Stomach (tissue), 9 donors: ENCODE measurements around the gene CD69. TPM values are rescaled to one million over a fixed set of nuclear protein-coding genes. Genes with fewer than 3 reads are reported as not detected.

Source experiments
- DNase-seq, 2 donors: peaks; one replicate each; pipeline versions ENCODE4 v3.0.0 to v3.0.0-alpha.2; 2013 to 2019
- H3K27ac ChIP-seq, 5 donors: fragments of 200-600 bp in 4 of 5; sonication (generic) in 4 of 5; one replicate each; pipeline ENCODE4 v1.5.1; 2013 to 2019; ENCODE audit warnings: mild to moderate bottlenecking in 1 of 5, moderate library complexity in 1 of 5
- H3K27me3 ChIP-seq, 3 donors: fragments of 200-600 bp; sonication (generic); one replicate each; pipeline ENCODE4 v1.5.1; 2017 to 2019; ENCODE audit warnings: mixed run types in 1 of 3
- H3K36me3 ChIP-seq, 4 donors: fragments of 200-600 bp; sonication (generic); 1 replicate in 3 of 4; 2 replicates in 1 of 4; pipeline ENCODE4 v1.5.1; 2016 to 2019
- H3K4me1 ChIP-seq, 4 donors: fragments of 200-600 bp; sonication (generic); one replicate each; pipeline ENCODE4 v1.5.1; 2016 to 2019
- H3K4me3 ChIP-seq, 4 donors: fragments of 200-600 bp; sonication (generic) in 3 of 4; one replicate each; pipeline ENCODE4 v1.5.1; 2016 to 2019; ENCODE audit warnings: mild to moderate bottlenecking in 1 of 4
- H3K9me3 ChIP-seq, 4 donors: fragments of 200-600 bp; sonication (generic); one replicate each; pipeline ENCODE4 v1.5.1; 2016 to 2019
- EP300 ChIP-seq: sonication (generic); formaldehyde crosslinking; IDR thresholded peaks from one replicate; pipeline ENCODE4 v1.6.1; 2017; ENCODE audit warnings: antibody characterized with exemption
- POLR2A ChIP-seq, 4 donors: fragments of 450-650 bp; IDR thresholded peaks; one replicate each; pipeline ENCODE4 v1.6.1; 2016; ENCODE audit warnings: antibody characterized with exemption in 4 of 4, control low read depth in 2 of 4, mild to moderate bottlenecking in 1 of 4, moderate library complexity in 1 of 4
- POLR2AphosphoS5 ChIP-seq, 3 donors: sonication (generic); formaldehyde crosslinking; IDR thresholded peaks; one replicate each; pipeline ENCODE4 v1.6.1; 2016; ENCODE audit warnings: antibody characterized with exemption in 3 of 3
- WGBS, 5 donors: extraction: QIAGEN DNeasy Blood & Tissue Kit in 3 of 5; methylation state at CpG; one replicate each; pipeline versions ENCODE4 v1.1.5 to v1.1.7; 2013 to 2018; 5-methylcytosine and 5-hydroxymethylcytosine counted together
- intact Hi-C: fragments of 100-400 bp; cut with DNase I; formaldehyde crosslinking; loops from one replicate; pipeline ENCODE4 v1.15.1; 2023; ENCODE audit warnings: low total_unique reads
- polyA plus RNA-seq, 3 donors: library from polyadenylated mRNA; stranded (reverse); fragments of 200-250 nt; gene quantifications; one replicate each; pipeline ENCODE4 v1.2.3, GENCODE V29; 2013
- total RNA-seq, 5 donors: library from RNA; depleted of rRNA; stranded (reverse); fragments of >200 nt; gene quantifications; one replicate each; pipeline versions ENCODE4 v1.1.0 to v1.2.3, GENCODE V29; 2014 to 2016
- TF ChIP-seq, protein P1 (sequence below), 7 experiments: fragments of 450-650 bp in 4 of 7; fragments of 200-600 bp in 3 of 7; sonication (generic) in 3 of 7; IDR thresholded peaks; one replicate each; pipeline ENCODE4 v1.5.1; 2016 to 2019; ENCODE audit warnings: antibody characterized with exemption in 7 of 7, control low read depth in 2 of 7, mild to moderate bottlenecking in 1 of 7
- donor health status: healthy with polysubstance abuse.
- donor health status: Bipolar disorder and iron deficiency.
- donor health status: healthy.

Gene CD69
- total and polyA plus RNA-seq, 8 donors = 2.1 to 15.4 (median 3.4) TPM; not detected in 1

DNA sequence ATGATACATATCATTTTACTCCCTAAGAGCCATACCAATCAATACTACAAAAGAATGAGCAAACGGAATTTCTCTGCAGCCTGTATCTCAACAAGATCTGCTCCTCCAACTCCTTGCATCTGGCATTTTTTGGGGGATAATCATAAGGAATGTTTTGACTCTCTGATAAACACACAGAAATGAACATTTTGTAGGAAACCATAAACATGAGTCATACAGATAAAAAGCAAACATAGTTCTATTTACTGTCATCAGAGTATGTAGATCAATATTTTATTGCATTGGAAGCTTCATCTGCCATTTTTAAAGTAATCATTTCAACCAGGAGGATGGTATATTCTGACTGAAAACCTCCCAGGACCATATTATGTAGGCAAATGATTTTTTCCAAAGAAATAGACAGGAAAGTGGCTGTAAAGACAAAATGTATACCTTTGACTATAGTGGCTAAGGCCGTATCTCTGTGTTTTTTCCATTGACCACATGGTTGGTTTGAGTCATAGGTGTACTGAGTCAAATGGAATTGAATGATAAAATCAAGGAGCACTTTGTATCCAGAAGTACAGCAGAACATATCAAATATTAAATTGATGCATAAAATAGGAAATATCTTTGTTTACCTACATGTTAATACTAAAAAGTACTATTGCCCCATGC lies 32.4 kb upstream of the CD69 start:
- H3K27ac ChIP-seq = no peak overlapping the region
- peaks cover 0 to 18% (median 0%) of the 10 kb centered on the region in 4 donors for H3K4me1 ChIP-seq
- 75 to 79% (median 78%) methylated on average over 2 of the region's 2 CpGs for whole genome bisulfite sequencing, 5 donors
- TF ChIP-seq POLR2A (IDR thresholded peaks at IDR 0.05) = no peak
- TF ChIP-seq, protein P1, sequence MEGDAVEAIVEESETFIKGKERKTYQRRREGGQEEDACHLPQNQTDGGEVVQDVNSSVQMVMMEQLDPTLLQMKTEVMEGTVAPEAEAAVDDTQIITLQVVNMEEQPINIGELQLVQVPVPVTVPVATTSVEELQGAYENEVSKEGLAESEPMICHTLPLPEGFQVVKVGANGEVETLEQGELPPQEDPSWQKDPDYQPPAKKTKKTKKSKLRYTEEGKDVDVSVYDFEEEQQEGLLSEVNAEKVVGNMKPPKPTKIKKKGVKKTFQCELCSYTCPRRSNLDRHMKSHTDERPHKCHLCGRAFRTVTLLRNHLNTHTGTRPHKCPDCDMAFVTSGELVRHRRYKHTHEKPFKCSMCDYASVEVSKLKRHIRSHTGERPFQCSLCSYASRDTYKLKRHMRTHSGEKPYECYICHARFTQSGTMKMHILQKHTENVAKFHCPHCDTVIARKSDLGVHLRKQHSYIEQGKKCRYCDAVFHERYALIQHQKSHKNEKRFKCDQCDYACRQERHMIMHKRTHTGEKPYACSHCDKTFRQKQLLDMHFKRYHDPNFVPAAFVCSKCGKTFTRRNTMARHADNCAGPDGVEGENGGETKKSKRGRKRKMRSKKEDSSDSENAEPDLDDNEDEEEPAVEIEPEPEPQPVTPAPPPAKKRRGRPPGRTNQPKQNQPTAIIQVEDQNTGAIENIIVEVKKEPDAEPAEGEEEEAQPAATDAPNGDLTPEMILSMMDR (IDR thresholded peaks at IDR 0.05) = no peak
- TF ChIP-seq EP300 = no peak
- TF ChIP-seq POLR2AphosphoS5 (IDR thresholded peaks at IDR 0.05) = no peak
- DNase-seq = no peak
- H3K36me3 ChIP-seq = no peaks in the 10 kb centered on the region
- H3K4me3 ChIP-seq = no peak overlapping the region
- intact Hi-C loops = no loop called here
- H3K9me3 ChIP-seq = peaks cover 0 to 4% (median 0%) of the 10 kb centered on the region in 4 donors
- no peaks in the 10 kb centered on the region for H3K27me3 ChIP-seq

DNA sequence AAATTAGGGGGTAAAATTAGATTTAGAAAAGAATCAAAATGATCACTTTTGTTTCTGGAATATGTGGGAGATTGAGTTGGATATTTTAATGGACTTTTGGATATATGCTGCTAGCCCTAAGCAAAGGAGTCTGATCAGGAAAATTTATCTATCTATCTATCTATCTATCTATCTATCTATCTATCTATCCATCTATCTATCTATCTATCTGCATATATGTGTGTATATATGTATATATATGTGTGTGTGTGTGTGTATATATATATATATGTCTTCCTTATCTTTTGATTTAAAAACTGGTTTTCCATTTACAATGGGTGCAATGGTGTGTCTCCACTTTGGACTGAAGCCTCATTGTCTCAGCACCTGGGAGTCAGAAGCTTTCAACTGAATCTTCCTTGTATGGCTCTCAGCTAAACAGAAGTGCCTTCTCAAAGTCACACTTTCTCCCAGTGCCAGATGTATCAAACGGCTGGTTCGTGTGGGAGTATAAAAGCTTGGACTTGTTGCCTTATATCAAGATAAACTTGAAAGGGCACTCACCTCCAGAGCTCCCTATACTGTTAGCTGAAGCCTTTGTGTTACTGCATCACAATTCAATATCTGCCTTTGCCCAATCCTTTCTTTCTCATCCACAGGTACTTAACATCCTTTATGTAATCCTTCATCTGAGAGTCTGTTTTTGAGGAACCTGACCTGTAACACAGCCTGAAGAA lies 31.6 kb upstream of the CD69 start:
- Histone ChIP-seq H3K27ac (no peak overlapping the region), H3K9me3 (peaks cover 0 to 4% (median 0%) of the 10 kb centered on the region in 4 donors), H3K4me3 (no peak overlapping the region), H3K4me1 (peaks cover 0 to 16% (median 0%) of the 10 kb centered on the region in 4 donors), H3K27me3 (no peaks in the 10 kb centered on the region), H3K36me3 (no peaks in the 10 kb centered on the region)
- intact Hi-C loops = no loop called here
- no peak for DNase-seq
- WGBS, 5 donors = 6 to 49% (median 28%) methylated on average over 2 of the region's 2 CpGs
- TF ChIP-seq EP300 = no peak
- TF ChIP-seq POLR2AphosphoS5 (IDR thresholded peaks at IDR 0.05) = no peak
- TF ChIP-seq POLR2A (IDR thresholded peaks at IDR 0.05) = no peak
- TF ChIP-seq, protein P1 (IDR thresholded peaks at IDR 0.05) = no peak

DNA sequence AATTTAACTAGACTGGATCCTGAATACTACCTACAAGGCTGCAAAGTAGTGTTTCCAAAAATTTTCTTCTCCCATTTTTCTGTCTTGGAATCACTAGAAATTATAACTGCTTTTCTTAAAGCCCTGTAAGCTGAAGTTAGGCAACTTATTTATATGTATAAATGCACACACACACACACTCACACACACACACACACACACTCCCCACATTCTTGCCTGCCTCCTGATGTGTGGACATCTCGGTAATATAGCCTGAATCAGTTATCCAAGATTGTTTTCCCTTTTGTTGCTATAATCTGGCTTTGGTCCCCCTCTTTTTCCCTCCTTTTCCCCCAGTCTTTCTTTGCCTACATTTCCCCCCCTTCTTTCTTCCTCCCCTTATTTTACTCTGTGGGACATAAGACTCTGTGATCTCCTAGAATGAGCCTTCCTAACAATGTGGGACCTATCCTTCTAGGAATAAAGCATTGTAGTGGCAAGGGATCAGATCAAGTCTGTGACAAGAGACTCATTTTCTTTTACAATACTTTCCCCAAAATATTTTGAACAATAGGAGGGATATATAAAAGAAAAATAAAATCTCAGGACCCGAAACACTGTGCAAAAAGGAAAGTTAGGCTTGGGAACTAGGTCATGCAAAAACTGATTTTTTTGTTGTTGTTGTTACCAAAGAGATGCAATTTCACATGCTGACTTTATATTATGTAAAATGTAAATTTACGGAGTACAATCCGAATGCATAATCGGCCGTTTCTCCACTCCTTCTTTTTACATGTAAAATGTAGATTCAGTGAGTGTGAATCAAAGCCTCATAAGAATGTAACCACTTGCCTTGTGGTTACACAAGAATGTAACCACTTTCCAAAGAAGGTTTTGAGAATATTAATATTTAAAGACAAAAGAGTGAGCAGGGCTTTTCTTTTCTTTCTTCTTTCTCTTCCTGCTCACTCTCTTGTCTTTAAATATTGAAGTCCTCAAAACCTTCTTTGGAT lies 26.3 kb upstream of the CD69 start:
- H3K27me3 ChIP-seq = no peaks in the 10 kb centered on the region
- DNase-seq = no peak
- intact Hi-C loops = no loop called here
- TF ChIP-seq, protein P1 (IDR thresholded peaks at IDR 0.05) = no peak
- TF ChIP-seq EP300 (no peak), POLR2A (IDR thresholded peaks at IDR 0.05) (no peak), POLR2AphosphoS5 (IDR thresholded peaks at IDR 0.05) (no peak)
- no peaks in the 10 kb centered on the region for H3K36me3 ChIP-seq
- no peak overlapping the region for H3K27ac ChIP-seq
- WGBS, 5 donors = 73 to 84% (median 75%) methylated on average over 6 of the region's 6 CpGs
- H3K4me3 ChIP-seq = no peak overlapping the region
- H3K4me1 ChIP-seq = no peaks in the 10 kb centered on the region
- peaks cover 0 to 4% (median 0%) of the 10 kb centered on the region in 4 donors for H3K9me3 ChIP-seq

DNA sequence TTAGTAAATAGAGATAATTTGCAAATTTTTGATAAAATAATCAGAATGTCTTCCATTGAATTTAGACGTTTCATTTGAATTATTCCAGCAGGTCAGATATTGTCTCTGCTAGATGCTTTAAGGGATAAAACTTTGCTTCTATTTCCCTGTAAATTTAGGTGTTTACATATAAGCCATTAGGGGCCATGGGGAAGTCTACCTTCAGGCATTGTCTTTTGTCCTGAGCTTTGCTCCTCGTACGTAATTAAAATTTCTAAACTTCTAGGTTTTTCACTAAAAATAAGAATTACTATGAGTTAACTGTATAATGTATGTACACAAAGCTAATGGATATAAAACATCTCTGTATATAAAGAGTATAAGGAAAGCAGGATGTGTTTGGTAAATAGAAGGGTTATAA lies 24.1 kb upstream of the CD69 start:
- no peaks in the 10 kb centered on the region for H3K4me1 ChIP-seq
- no peak overlapping the region for H3K4me3 ChIP-seq
- intact Hi-C loops = no loop called here
- no peaks in the 10 kb centered on the region for H3K36me3 ChIP-seq
- no peak overlapping the region for H3K27ac ChIP-seq
- H3K9me3 ChIP-seq = peaks cover 0 to 1% (median 0%) of the 10 kb centered on the region in 4 donors
- WGBS, 5 donors = 46 to 71% (median 50%) methylated on average over 3 of the region's 3 CpGs
- no peak for DNase-seq
- H3K27me3 ChIP-seq = no peaks in the 10 kb centered on the region
- TF ChIP-seq EP300 (no peak), POLR2AphosphoS5 (IDR thresholded peaks at IDR 0.05) (no peak), POLR2A (IDR thresholded peaks at IDR 0.05) (no peak)
- TF ChIP-seq, protein P1 (IDR thresholded peaks at IDR 0.05) = no peak
